Activated B cell treated with CpG ODN at 0.5 μM for 24 hours (primary cell): ENCODE results near the gene ADGRL1. TPM values are rescaled to one million over a fixed set of nuclear protein-coding genes. Genes with fewer than 3 reads are reported as not detected.
A peak's percentile ranks its signal among the peaks of the same experiment; 100 is the strongest.

ENCODE experiments used
- ATAC-seq: fragments of 200-7000 bp; cut with Tn5 transposase; one replicate; pipeline ENCODE4 v1.10.0; 2021; ENCODE audit warnings: low read depth, mild to moderate bottlenecking, moderate library complexity
- CTCF ChIA-PET: fragments of 350-600 bp; sonication (Branson Sonifier 250); formaldehyde crosslinking; loops from one replicate; lab custom pipeline; 2021; ENCODE audit warnings: antibody characterized with exemption; lab: Charles Lee
- POLR2A ChIA-PET: fragments of 350-600 bp; sonication (Branson Sonifier 250); formaldehyde crosslinking; loops from one replicate; lab custom pipeline; 2021; ENCODE audit warnings: antibody characterized with exemption; lab: Charles Lee
- DNase-seq: peaks from one replicate; pipeline ENCODE4 v3.0.0; 2022
- H3K27ac Mint-ChIP-seq: one replicate; pipeline ENCODE4 v1.8.0; 2020; ENCODE audit warnings: mixed read lengths
- H3K27me3 Mint-ChIP-seq: one replicate; pipeline ENCODE4 v1.8.0; 2021; ENCODE audit warnings: mixed read lengths
- H3K36me3 Mint-ChIP-seq: one replicate; pipeline ENCODE4 v1.8.0; 2021; ENCODE audit warnings: low read depth, mixed read lengths
- H3K4me1 Mint-ChIP-seq: one replicate; pipeline ENCODE4 v1.8.0; 2021; ENCODE audit warnings: mixed read lengths
- H3K4me3 Mint-ChIP-seq: one replicate; pipeline ENCODE4 v1.8.0; 2020; ENCODE audit warnings: mild to moderate bottlenecking, mixed read lengths
- H3K9me3 Mint-ChIP-seq: one replicate; pipeline ENCODE4 v1.8.0; 2020; ENCODE audit warnings: mixed read lengths
- intact Hi-C: fragments of 100-400 bp; cut with micrococcal nuclease; formaldehyde crosslinking; loops from one replicate; pipeline ENCODE4 v1.15.1; 2024
- total RNA-seq: library from RNA; stranded (reverse); gene quantifications from 2 replicates; pipeline ENCODE4 v1.2.3, GENCODE V29; 2022
- TF ChIP-seq, protein P1 (sequence below): fragments of 200-600 bp; IDR thresholded peaks from one replicate; pipeline ENCODE4 v1.8.0; 2022; ENCODE audit warnings: antibody characterized with exemption, mild to moderate bottlenecking

The ADGRL1 gene
- total RNA-seq, 1 donor from 2014 or later, result 1.4 TPM

DNA sequence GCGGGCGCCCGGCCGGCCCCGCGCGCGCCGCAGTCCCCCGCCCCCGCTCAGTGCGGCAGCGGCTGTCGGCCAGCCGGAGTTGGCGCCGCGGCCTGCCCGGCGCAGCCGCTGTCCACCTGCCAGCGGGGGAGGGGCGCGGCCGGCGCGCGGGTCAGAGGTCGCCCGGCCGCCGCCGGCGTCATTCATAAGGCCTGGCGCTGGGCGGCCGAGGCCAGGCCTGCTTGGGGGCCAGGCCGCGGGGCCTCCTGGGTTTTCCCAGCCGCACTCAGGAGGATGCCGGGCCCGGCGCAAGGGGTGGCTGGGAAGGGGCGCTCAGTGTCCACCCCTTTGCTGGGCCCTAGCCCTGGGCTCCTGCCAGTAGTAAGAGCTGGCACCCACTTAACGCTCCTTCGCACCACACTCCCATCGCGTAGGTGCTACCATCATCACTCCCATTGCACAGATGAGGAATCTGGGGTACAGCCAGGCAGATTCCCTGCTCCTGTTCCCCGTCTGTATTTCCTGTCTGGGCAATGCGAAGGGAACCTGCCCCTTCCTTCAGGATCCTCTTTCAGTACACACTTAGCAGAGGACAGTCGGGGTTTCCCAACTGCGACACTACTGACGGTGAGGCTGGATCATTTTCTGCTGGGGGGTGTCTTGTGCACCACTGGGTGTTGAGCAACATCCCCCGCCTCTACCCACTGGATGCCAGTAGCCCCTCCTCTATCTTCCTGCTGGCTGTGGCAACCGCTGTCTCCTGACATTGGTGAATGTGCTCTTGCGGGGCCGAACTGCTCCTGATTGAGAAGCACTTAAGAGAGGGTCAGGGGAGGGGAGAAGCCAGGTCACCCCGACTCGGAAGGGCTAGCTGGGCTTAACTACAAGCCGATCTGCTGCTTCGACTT is 87.6 kb downstream of the ADGRL1 start:
- ATAC-seq, result no peak

DNA sequence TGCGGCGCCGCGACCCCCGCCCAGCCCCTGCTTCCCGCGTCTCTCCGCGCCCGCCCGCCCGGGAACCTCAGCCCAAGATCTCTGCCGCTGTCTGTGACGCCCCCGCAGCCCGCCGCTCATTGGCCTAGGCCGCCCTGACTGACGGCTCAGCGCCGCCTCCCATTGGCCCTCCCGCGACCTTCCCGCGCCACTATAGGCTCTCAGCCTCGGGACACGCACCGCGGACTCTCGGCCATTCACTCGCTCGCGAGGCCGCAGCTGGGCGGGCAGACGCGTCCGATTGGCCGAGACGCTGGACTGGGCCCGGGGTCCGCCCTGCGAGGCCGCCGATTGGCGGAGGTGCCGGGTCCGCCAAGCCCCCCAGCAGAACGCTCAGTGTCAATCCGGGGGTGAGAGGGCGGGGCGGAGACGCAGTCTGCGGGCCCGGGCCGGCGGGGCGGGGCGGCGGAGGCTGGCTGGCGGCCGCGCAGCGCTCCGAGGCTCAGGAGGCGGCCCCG is 88.3 kb downstream of the ADGRL1 start, which contains the start of gene PRKACA:
TSS of gene PRKACA (minus strand) at position 95 of the 497 bp plus-strand sequence. CDS start 215 bp downstream, outside the sequence.
- CTCF ChIA-PET, result interaction anchor here (0.9 to 1.1 kb wide), 2 partner anchors 19 to 57 kb away, joined by 3 to 4 read pairs; partner anchors contain the start of gene ASF1B
- peak; percentile 95 for DNase-seq

More for the DNA sequence above, 87.6 kb downstream of the ADGRL1 start:
- POLR2A ChIA-PET, result interaction anchor here (0.6 to 2.0 kb wide), 11 partner anchors 18 to 966 kb away, joined by 3 to 8 read pairs (median 5); partner anchors contain the start of gene ASF1B
- peaks cover 1% of the 10 kb centered on the region for H3K36me3 Mint-ChIP-seq
- peak overlapping the region; percentile 68 for H3K27ac Mint-ChIP-seq
- TF ChIP-seq, protein P1, sequence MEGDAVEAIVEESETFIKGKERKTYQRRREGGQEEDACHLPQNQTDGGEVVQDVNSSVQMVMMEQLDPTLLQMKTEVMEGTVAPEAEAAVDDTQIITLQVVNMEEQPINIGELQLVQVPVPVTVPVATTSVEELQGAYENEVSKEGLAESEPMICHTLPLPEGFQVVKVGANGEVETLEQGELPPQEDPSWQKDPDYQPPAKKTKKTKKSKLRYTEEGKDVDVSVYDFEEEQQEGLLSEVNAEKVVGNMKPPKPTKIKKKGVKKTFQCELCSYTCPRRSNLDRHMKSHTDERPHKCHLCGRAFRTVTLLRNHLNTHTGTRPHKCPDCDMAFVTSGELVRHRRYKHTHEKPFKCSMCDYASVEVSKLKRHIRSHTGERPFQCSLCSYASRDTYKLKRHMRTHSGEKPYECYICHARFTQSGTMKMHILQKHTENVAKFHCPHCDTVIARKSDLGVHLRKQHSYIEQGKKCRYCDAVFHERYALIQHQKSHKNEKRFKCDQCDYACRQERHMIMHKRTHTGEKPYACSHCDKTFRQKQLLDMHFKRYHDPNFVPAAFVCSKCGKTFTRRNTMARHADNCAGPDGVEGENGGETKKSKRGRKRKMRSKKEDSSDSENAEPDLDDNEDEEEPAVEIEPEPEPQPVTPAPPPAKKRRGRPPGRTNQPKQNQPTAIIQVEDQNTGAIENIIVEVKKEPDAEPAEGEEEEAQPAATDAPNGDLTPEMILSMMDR, result no peak
- DNase-seq, result peak; percentile 25
- CTCF ChIA-PET, result interaction anchor here (1.1 kb wide), 1 partner anchor 18 kb away, joined by 4 read pairs; the partner anchor contains the start of gene ASF1B
- intact Hi-C loops, result loop anchor here (10.0 kb wide), 1 partner anchor 324 kb away; the partner anchor contains the start of gene ZSWIM4
- peaks cover 42% of the 10 kb centered on the region for H3K4me1 Mint-ChIP-seq
- H3K9me3 Mint-ChIP-seq, result no peaks in the 10 kb centered on the region
- H3K4me3 Mint-ChIP-seq, result peak overlapping the region; percentile 85
- H3K27me3 Mint-ChIP-seq, result no peaks in the 10 kb centered on the region

DNA sequence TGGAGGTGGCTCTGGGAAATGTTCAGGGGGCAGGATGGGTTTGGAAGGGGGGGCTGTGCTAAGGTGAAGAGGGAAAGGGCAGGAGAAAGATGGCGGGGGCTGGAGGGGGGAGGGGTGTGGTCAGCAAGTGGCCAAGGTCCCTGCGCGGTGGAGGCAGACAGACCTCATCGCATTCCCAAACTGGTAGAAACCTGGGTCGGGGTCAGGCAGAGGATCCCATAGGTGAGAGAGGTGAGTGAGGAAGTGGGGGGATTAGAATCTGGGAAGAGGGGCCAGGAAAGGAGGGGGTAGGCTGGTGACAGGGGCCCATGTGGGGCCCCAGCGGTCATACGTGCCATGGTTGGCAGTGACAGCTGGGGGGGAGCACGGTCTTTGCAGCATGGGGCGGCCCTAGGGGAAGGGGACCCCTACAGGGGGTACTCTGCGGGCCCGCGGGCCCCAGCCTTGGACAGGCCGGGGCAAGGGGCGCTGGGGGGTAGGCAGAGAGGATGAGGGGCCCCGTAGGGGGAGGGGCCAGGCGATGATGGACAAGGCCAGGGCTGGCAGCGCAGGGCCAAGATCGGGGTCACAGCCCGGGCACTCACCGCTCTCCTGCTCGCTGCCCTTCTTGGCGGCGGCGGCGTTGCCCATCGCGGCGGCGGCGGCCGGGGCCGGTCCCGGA is 88.9 kb downstream of the ADGRL1 start:
- Mint-ChIP-seq H3K36me3 (peaks cover 1% of the 10 kb centered on the region), H3K4me1 (peaks cover 42% of the 10 kb centered on the region), H3K9me3 (no peaks in the 10 kb centered on the region), H3K4me3 (peak overlapping the region; percentile 84), H3K27ac (peak overlapping the region; percentile 30), H3K27me3 (no peaks in the 10 kb centered on the region)
- TF ChIP-seq, protein P1, result no peak
- CTCF ChIA-PET, result interaction anchor here (0.9 to 1.3 kb wide), 3 partner anchors 20 to 57 kb away, joined by 3 to 7 read pairs (median 4); partner anchors contain the start of gene ASF1B
- no peak for DNase-seq
- POLR2A ChIA-PET, result interaction anchor here (0.9 to 2.0 kb wide), 7 partner anchors 20 to 965 kb away, joined by 3 to 6 read pairs (median 5); partner anchors contain the start of gene ASF1B
- intact Hi-C loops, result loop anchor here (1.0 to 10.0 kb wide), 4 partner anchors 19 to 322 kb away; partner anchors contain the start of genes ASF1B, DCAF15 and ZSWIM4
- ATAC-seq, result no peak

More for the DNA sequence above, 88.3 kb downstream of the ADGRL1 start, which contains the start of gene PRKACA:
- no peaks in the 10 kb centered on the region for H3K9me3 Mint-ChIP-seq
- ATAC-seq, result peak; percentile 95
- TF ChIP-seq, protein P1, result no peak
- peaks cover 1% of the 10 kb centered on the region for H3K36me3 Mint-ChIP-seq
- H3K4me3 Mint-ChIP-seq, result peak within 1 kb of the TSS; percentile 89
- peaks cover 42% of the 10 kb centered on the region for H3K4me1 Mint-ChIP-seq
- H3K27ac Mint-ChIP-seq, result peak within 1 kb of the TSS; percentile 68
- POLR2A ChIA-PET, result interaction anchor here (0.7 to 2.0 kb wide), 11 partner anchors 19 to 965 kb away, joined by 3 to 8 read pairs (median 5); partner anchors contain the start of gene ASF1B
- intact Hi-C loops, result loop anchor here (1.0 to 10.0 kb wide), 4 partner anchors 19 to 323 kb away; partner anchors contain the start of genes ASF1B, DCAF15 and ZSWIM4
- H3K27me3 Mint-ChIP-seq, result no peaks in the 10 kb centered on the region

DNA sequence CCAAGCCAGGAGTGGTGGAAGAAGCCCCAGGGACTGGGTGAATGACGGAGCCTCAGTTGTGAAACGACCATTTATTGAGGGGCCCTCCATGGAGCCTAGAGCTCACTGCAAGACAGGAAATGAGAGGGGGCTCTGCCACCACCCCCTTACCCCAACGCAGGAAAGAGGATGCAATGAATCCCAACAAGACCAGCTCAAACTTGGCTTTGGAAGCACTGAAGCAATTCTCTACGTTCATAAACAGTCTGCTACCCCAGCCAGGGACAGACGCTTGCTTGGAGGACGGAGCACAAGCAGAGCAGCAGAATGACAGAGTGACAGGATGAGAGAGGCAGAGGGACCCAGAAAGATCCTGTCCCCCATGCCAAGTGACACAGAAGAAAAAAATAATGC is 89.4 kb downstream of the ADGRL1 start:
- H3K4me3 Mint-ChIP-seq, result peak overlapping the region; percentile 84
- CTCF ChIA-PET, result interaction anchor here (1.3 kb wide), 1 partner anchor 20 kb away, joined by 7 read pairs; the partner anchor contains the start of gene ASF1B
- intact Hi-C loops, result loop anchor here (10.0 kb wide), 1 partner anchor 322 kb away; the partner anchor contains the start of gene ZSWIM4
- H3K4me1 Mint-ChIP-seq, result peaks cover 42% of the 10 kb centered on the region
- TF ChIP-seq, protein P1, result no peak
- no peaks in the 10 kb centered on the region for H3K27me3 Mint-ChIP-seq
- no peak for ATAC-seq
- peaks cover 1% of the 10 kb centered on the region for H3K36me3 Mint-ChIP-seq
- DNase-seq, result no peak
- peak overlapping the region; percentile 30 for H3K27ac Mint-ChIP-seq
- POLR2A ChIA-PET, result interaction anchor here (2.0 kb wide), 1 partner anchor 27 kb away, joined by 5 read pairs; no protein-coding TSS in a partner anchor
- H3K9me3 Mint-ChIP-seq, result no peaks in the 10 kb centered on the region
